Mesothelial cell of epicardium (in vitro differentiated cells): ENCODE results near the gene CD151. TPM values are rescaled to one million over a fixed set of nuclear protein-coding genes. Genes with fewer than 3 reads are reported as not detected.

Experiments
- DNase-seq, 2 experiments: peaks; one replicate each; pipeline ENCODE4 v3.0.0; 2021; ENCODE audit warnings: low spot score in 2 of 2; ENCODE audit not compliant: unreplicated experiment in 2 of 2
- H3K27ac Mint-ChIP-seq: 2 replicates; pipeline ENCODE4 v1.8.0; 2021; ENCODE audit warnings: mixed read lengths
- H3K27me3 Mint-ChIP-seq: 2 replicates; pipeline ENCODE4 v1.8.0; 2021; ENCODE audit warnings: low read depth, mixed read lengths
- H3K36me3 Mint-ChIP-seq: 2 replicates; pipeline ENCODE4 v1.8.0; 2021; ENCODE audit warnings: mixed read lengths
- H3K4me1 Mint-ChIP-seq: 2 replicates; pipeline ENCODE4 v1.8.0; 2021; ENCODE audit warnings: mixed read lengths
- H3K4me3 Mint-ChIP-seq: 2 replicates; pipeline ENCODE4 v1.8.0; 2021; ENCODE audit warnings: mild to moderate bottlenecking, moderate library complexity, mixed read lengths
- H3K9me3 Mint-ChIP-seq: 2 replicates; pipeline ENCODE4 v1.8.0; 2021; ENCODE audit warnings: mixed read lengths
- total RNA-seq: library from RNA; stranded (reverse); gene quantifications from 3 replicates; pipeline ENCODE4 v1.2.1, GENCODE V29; 2021
- TF ChIP-seq, protein P1 (sequence below): fragments of 200-600 bp; sonication (generic); IDR thresholded peaks from one replicate; pipeline ENCODE4 v1.5.0; 2021; ENCODE audit warnings: antibody characterized with exemption; ENCODE audit not compliant: unreplicated experiment

The CD151 gene
- total RNA-seq, 1 donor from 2014 or later = 125 TPM

GRCh38 chr11:833114-833791 is 501 bp downstream of the CD151 start:
- no peak for DNase-seq
- H3K4me3 Mint-ChIP-seq = peak overlapping the region; percentile 65
- peaks cover 37% of the 10 kb centered on the region for H3K27me3 Mint-ChIP-seq
- no peak overlapping the region for H3K27ac Mint-ChIP-seq
- H3K4me1 Mint-ChIP-seq = peaks cover 34% of the 10 kb centered on the region
- no peaks in the 10 kb centered on the region for H3K9me3 Mint-ChIP-seq
- H3K36me3 Mint-ChIP-seq = no peaks in the 10 kb centered on the region
- TF ChIP-seq, protein P1, sequence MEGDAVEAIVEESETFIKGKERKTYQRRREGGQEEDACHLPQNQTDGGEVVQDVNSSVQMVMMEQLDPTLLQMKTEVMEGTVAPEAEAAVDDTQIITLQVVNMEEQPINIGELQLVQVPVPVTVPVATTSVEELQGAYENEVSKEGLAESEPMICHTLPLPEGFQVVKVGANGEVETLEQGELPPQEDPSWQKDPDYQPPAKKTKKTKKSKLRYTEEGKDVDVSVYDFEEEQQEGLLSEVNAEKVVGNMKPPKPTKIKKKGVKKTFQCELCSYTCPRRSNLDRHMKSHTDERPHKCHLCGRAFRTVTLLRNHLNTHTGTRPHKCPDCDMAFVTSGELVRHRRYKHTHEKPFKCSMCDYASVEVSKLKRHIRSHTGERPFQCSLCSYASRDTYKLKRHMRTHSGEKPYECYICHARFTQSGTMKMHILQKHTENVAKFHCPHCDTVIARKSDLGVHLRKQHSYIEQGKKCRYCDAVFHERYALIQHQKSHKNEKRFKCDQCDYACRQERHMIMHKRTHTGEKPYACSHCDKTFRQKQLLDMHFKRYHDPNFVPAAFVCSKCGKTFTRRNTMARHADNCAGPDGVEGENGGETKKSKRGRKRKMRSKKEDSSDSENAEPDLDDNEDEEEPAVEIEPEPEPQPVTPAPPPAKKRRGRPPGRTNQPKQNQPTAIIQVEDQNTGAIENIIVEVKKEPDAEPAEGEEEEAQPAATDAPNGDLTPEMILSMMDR = no peak

DNA sequence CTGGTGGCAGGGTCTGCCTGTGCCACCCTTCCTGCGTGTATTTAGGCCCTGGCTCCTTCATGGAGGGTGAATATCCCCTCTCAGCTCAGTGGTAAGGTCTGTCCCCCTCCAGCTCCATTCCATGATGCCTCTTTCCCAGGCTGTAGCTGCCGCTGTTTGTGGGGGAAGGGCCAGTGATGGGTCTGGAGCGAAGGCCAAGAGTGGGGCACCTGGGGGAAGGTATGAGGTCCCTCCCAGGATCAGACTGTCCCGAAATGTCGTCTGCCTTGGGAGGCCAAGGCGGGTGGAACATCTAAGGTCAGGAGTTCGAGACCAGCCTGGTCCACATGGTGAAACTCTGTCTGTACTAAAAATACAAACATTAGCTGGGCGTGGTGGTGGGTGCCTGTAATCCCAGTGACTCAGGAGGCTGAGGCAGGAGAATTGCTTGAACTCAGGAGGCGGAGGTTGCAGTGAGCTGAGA is 1.1 kb downstream of the CD151 start:
- TF ChIP-seq, protein P1 = no peak
- Mint-ChIP-seq H3K27me3 (peaks cover 31% of the 10 kb centered on the region), H3K36me3 (no peaks in the 10 kb centered on the region), H3K27ac (peak overlapping the region; percentile 21), H3K4me1 (peaks cover 29% of the 10 kb centered on the region), H3K4me3 (peak overlapping the region; percentile 65), H3K9me3 (no peaks in the 10 kb centered on the region)
- DNase-seq = no peak

GRCh38 chr11:834371-835316 is 1.9 kb downstream of the CD151 start:
- DNase-seq = no peak
- Mint-ChIP-seq H3K9me3 (no peaks in the 10 kb centered on the region), H3K4me3 (peak overlapping the region; percentile 65), H3K4me1 (peaks cover 25% of the 10 kb centered on the region), H3K36me3 (no peaks in the 10 kb centered on the region), H3K27me3 (peaks cover 23% of the 10 kb centered on the region), H3K27ac (peak overlapping the region; percentile 21)
- TF ChIP-seq, protein P1 = no peak

DNA sequence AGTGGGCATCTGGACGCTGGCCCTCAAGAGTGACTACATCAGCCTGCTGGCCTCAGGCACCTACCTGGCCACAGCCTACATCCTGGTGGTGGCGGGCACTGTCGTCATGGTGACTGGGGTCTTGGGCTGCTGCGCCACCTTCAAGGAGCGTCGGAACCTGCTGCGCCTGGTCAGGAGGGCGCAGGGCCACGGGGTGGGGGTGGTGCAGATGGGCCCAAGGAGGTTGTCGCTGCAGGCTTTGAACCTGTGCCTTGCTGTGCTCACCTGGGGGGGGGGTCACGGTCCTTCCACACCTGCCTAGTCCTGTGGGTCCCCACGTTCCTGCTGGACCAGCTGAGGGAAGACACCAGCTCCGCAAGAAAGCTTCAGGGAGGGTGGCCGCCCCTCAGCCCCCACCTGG is 3.5 kb downstream of the CD151 start:
- H3K9me3 Mint-ChIP-seq = no peaks in the 10 kb centered on the region
- TF ChIP-seq, protein P1 = no peak
- peaks cover 12% of the 10 kb centered on the region for H3K27me3 Mint-ChIP-seq
- H3K4me3 Mint-ChIP-seq = no peak overlapping the region
- H3K4me1 Mint-ChIP-seq = peaks cover 29% of the 10 kb centered on the region
- no peaks in the 10 kb centered on the region for H3K36me3 Mint-ChIP-seq
- no peak for DNase-seq
- H3K27ac Mint-ChIP-seq = no peak overlapping the region

DNA sequence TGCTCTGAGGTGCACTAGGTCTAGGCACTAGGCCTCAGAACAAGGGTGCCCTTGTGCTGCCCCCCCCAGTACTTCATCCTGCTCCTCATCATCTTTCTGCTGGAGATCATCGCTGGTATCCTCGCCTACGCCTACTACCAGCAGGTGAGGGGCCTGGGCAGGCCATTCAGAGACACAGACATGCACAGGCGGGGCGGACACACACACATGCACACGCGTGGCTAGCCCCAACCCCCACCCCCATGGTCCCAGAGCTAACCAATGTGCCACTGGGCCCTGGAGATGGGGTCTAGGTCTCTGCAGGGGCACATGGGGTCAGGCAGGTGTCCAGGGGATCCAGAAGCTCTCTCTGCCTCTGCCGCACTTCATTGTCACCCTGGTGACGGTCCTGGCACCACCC is 3.9 kb downstream of the CD151 start:
- DNase-seq = no peak
- Mint-ChIP-seq H3K27ac (no peak overlapping the region), H3K4me3 (no peak overlapping the region), H3K9me3 (no peaks in the 10 kb centered on the region), H3K4me1 (peaks cover 27% of the 10 kb centered on the region), H3K27me3 (peaks cover 8% of the 10 kb centered on the region), H3K36me3 (no peaks in the 10 kb centered on the region)
- TF ChIP-seq, protein P1 = no peak
